ENCODE results near the gene ARMH3.
"Not testable (repeated sequence)": the region's sequence is repeated elsewhere in the genome, so short reads cannot be mapped to it uniquely, and the experiment has no call there.

ARMH3 gene

DNA sequence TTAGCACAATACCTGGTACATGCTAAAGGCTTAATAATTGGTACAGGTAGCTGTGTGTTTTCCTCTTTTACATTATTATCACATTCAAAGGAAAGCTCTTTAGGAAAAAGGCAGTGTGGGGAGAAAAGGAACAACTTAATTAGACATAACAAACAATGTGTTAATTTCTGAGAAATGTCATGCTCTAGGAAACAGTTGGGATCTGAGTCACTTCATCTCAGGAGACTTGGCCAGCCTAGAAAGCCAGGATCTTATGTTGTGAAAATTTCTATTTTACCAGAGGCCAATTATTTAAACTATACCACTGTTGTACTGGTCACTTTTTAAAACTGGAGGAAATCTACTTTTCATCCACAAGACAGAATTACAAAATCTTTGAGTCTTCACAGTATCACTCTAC lies 39.6 kb downstream of the ARMH3 start:
- peaks cover 52% of the 10 kb centered on the region for H3K36me3 Mint-ChIP-seq
- H3K4me1 Mint-ChIP-seq = no peaks in the 10 kb centered on the region
- DNase-seq (ENCODE audit: low spot score in 2 of 2) = no peak
- H3K9me3 Mint-ChIP-seq = no peaks in the 10 kb centered on the region
- ATAC-seq = no peak
- H3K4me3 Mint-ChIP-seq = no peak overlapping the region
- no peak overlapping the region for H3K27ac Mint-ChIP-seq

DNA sequence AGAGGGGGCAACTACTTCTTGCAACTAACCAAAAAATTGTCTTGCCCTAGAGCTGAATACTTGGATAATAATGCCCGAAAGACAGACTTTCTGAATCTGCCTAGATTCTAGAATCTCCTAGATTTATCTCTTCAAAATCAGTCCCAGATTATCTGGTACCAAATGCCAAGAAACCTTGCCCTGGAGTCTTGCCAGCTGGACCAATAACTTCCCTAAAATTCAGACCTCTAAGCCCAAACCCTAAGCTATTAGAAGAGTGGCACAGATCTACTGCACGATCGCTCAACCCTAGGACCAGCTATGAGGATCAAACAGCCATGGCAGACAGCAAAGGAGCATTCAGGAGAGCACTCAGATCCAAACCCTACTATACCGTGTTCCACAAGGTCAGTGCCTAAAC lies 45.0 kb downstream of the ARMH3 start:
- no peak overlapping the region for H3K4me3 Mint-ChIP-seq
- H3K36me3 Mint-ChIP-seq = peaks cover 44% of the 10 kb centered on the region
- no peaks in the 10 kb centered on the region for H3K9me3 Mint-ChIP-seq
- H3K27ac Mint-ChIP-seq = no peak overlapping the region
- no peak for DNase-seq (ENCODE audit: low spot score in 2 of 2)
- no peaks in the 10 kb centered on the region for H3K4me1 Mint-ChIP-seq
- no peak for ATAC-seq

DNA sequence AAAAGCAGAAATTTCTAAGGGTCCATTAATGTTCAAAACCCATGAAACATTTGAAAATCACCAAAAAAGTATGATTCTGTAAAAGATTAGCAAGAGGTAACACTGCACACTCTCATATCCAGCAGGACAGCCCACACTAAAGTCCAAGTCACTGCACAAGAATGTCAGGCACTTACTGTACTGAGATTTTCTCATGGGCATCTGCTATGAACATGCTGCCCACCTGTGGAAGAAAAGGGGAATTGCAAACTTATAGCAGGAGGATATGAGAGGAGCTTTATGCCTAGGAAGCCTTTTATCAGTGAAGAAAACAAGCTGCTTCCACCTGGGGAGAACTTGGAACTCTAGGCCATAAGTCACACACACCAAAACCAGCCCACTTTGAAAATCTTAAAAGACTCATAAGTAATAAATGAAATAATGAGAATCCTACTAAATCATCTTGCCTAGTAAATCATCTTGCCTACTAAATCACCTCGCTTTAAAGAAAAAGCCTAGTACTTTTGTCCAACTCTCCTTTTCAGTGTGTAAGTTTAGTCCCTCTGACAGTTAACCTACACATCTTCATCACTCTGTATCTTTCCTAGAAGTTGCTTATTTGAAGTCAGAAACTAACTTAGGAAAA lies 46.1 kb downstream of the ARMH3 start:
- peak; percentile 14 to 57 for DNase-seq (ENCODE audit: low spot score in 2 of 2)
- H3K27ac Mint-ChIP-seq = no peak overlapping the region
- no peaks in the 10 kb centered on the region for H3K9me3 Mint-ChIP-seq
- ATAC-seq = peak; percentile 84
- H3K36me3 Mint-ChIP-seq = peaks cover 47% of the 10 kb centered on the region
- H3K4me3 Mint-ChIP-seq = no peak overlapping the region
- H3K4me1 Mint-ChIP-seq = no peaks in the 10 kb centered on the region

DNA sequence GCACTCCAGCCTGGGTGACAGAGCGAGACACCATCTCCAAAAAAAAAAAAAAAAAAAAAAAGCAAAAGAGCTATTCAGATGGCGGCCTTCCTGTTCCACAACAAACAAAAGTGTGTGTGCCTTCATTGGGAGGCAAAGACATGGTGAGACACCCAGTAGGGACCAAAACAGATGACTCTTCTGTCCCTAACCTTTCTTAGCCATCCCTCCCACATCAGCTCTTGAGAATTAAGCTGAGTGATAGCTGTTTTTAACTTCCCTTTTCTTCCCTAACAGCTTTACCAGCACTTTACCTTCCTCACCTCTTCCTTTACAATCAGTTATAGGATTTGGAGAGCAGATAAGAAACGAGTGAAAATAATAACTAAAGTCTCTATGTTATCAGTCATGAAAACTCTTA lies 48.2 kb downstream of the ARMH3 start:
- Mint-ChIP-seq H3K36me3 (peaks cover 65% of the 10 kb centered on the region), H3K9me3 (no peaks in the 10 kb centered on the region), H3K4me3 (no peak overlapping the region), H3K4me1 (no peaks in the 10 kb centered on the region), H3K27ac (no peak overlapping the region)
- no peak for ATAC-seq
- DNase-seq (ENCODE audit: low spot score in 2 of 2) = no peak

- ATAC-seq; H3K4me3 Mint-ChIP-seq; DNase-seq (ENCODE audit: low spot score in 2 of 2); H3K27ac Mint-ChIP-seq; H3K9me3 Mint-ChIP-seq; H3K4me1 Mint-ChIP-seq: not testable (repeated sequence)
- H3K36me3 Mint-ChIP-seq = peaks cover 72% of the 10 kb centered on the region
Measured at GRCh38 chr10:102007031-102007430, 48.9 kb downstream of the ARMH3 start.

GRCh38 chr10:102004376-102004775 lies 51.6 kb downstream of the ARMH3 start:
- Mint-ChIP-seq H3K9me3 (no peaks in the 10 kb centered on the region), H3K36me3 (peaks cover 86% of the 10 kb centered on the region), H3K4me1 (peaks cover 15% of the 10 kb centered on the region), H3K27ac (peak overlapping the region; percentile 29), H3K4me3 (no peak overlapping the region)
- DNase-seq (ENCODE audit: low spot score in 2 of 2) = no peak
- ATAC-seq = no peak

GRCh38 chr10:102003541-102003940 lies 52.4 kb downstream of the ARMH3 start:
- Mint-ChIP-seq H3K36me3 (peaks cover 87% of the 10 kb centered on the region), H3K4me3 (no peak overlapping the region), H3K27ac (no peak overlapping the region), H3K4me1 (peaks cover 15% of the 10 kb centered on the region), H3K9me3 (no peaks in the 10 kb centered on the region)
- DNase-seq (ENCODE audit: low spot score in 2 of 2) (no peak), ATAC-seq (no peak)

DNA sequence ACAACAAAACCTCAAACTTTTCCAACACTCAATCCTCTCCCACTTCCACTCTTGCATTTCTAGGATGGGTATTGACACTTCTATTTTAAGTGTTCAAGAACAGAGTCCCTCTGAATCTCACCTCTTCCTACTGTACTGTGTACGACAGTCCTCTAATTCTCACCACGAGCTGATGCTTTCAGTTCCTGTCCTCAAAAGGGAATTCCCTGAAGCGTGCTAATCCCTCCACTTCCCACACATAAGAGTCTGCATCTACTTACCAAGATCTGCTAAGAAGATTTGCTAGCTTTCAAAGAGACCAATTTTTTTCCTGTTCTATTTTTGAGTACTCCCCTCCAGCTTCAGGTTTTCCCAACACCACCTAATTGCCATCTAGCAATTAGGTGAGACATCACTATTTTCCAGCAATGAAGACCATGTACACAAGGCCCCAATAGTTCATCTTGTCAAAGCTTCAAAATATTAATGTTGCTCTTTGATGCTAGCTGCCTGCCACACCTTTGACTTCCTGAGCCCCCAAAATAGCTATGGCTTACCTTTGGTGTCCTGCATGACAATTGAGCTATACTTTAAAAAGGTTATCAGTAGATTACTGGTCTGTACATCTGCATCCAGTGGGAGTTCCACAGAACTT lies 54.4 kb downstream of the ARMH3 start:
- peaks cover 80% of the 10 kb centered on the region for H3K36me3 Mint-ChIP-seq
- peak; percentile 74 for ATAC-seq
- no peaks in the 10 kb centered on the region for H3K9me3 Mint-ChIP-seq
- no peak for DNase-seq (ENCODE audit: low spot score in 2 of 2)
- H3K27ac Mint-ChIP-seq = peak overlapping the region; percentile 76
- H3K4me1 Mint-ChIP-seq = peaks cover 15% of the 10 kb centered on the region
- H3K4me3 Mint-ChIP-seq = no peak overlapping the region

DNA sequence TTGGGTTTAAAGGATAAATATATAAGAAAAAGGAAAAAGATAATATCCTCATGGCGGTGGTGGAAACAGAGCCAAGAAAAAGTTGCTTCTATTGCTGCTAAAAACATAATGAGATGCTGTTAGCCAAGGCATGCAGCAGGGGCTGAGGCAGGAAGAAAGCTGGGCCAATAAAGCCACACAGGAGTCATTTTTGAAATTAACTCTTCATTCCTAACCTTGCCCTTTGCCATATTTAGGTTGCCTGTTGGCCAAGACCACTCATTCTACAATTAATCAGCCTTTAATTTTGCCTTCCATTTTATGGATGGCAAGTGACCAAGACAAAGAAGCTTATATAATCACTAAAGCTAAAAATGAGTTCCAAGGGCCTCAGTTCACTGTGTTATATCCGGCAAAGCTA lies 58.2 kb downstream of the ARMH3 start:
- no peak for DNase-seq (ENCODE audit: low spot score in 2 of 2)

DNA sequence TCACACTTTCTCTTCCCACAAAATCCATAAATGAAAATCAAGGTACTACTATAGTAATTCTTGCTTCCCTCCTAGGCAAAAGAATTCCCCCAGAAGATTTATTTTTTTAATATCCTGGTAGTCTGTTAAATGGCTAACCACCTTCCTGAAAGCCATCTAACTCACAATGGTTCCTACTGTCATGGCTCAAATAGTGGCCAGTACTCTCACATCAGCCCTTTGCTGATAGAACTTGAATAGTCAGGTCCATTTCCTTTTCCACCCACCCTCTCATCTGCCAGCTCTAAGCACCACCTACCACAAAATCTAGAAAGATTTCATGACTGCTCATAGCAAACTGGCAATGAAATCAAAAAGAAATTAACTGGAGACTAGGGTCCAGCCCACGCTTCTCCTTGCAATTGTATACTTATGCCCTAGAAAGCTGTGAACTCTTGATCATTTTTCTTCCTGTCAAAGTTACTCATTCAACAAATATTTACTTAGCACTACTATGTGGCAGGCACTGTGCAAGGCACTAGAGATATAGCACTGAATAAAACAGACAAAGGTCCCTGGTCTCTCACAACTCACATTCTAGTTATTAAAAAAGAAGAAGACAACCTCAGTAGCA lies 60.4 kb downstream of the ARMH3 start:
- H3K36me3 Mint-ChIP-seq = peaks cover 75% of the 10 kb centered on the region
- H3K4me3 Mint-ChIP-seq = no peak overlapping the region
- ATAC-seq = no peak

More for the DNA sequence above, 58.2 kb downstream of the ARMH3 start:
- H3K27ac Mint-ChIP-seq = no peak overlapping the region
- ATAC-seq = peak; percentile 77
- peaks cover 75% of the 10 kb centered on the region for H3K36me3 Mint-ChIP-seq
- H3K4me1 Mint-ChIP-seq = peaks cover 23% of the 10 kb centered on the region
- no peak overlapping the region for H3K4me3 Mint-ChIP-seq
- H3K9me3 Mint-ChIP-seq = no peaks in the 10 kb centered on the region

DNA sequence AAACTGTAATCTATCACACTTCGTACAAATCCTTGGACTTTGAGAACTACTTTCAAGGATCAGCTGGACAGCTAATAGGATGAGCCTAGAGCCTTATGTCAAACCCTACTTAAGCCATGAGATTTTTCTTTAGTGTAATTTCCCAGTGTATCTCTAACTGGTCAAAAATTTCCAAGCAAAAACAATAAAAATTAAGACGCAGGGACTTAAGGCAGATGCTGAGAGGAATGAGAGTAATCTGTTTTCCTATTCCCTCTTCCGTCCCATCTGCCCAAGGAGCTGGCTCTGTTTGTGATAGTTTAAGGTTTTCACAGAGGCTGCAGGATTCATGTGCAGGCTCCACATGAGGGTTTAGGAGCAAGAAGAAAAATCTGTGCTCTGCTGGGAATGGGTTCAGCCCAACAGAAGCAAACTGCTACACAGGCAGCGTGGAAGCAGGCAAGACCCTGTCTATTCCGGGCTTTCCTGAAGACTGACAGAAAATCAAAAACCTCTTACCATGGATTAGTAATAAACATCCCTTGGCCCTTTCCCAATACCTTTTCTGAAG lies 62.2 kb downstream of the ARMH3 start:
- ATAC-seq = no peak
- no peak overlapping the region for H3K27ac Mint-ChIP-seq
- no peak for DNase-seq (ENCODE audit: low spot score in 2 of 2)
- H3K36me3 Mint-ChIP-seq = peaks cover 81% of the 10 kb centered on the region
- peaks cover 9% of the 10 kb centered on the region for H3K4me1 Mint-ChIP-seq
- no peaks in the 10 kb centered on the region for H3K9me3 Mint-ChIP-seq
- H3K4me3 Mint-ChIP-seq = no peak overlapping the region

More for the DNA sequence above, 60.4 kb downstream of the ARMH3 start:
- H3K4me1 Mint-ChIP-seq = peaks cover 9% of the 10 kb centered on the region
- no peaks in the 10 kb centered on the region for H3K9me3 Mint-ChIP-seq
- DNase-seq (ENCODE audit: low spot score in 2 of 2) = no peak
- peak overlapping the region; percentile 79 for H3K27ac Mint-ChIP-seq

DNA sequence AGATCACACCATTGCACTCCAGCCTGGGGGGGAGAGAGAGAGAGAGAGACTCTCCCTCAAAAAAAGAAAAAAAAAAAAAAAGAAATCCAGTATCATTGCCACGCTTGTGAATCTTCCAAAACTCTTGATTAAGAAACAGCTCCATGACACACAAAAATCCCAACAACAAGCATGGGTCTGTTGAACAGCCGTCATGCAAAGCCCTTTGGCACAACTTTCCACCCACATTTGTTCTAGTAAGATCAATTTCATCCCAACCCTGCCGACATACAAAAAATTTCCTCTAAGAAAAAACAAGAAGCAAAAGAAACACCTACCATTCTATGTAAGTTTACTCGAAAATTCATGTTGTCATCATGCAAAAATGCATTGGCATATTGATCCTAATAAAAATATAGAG lies 62.8 kb downstream of the ARMH3 start:
- DNase-seq (ENCODE audit: low spot score in 2 of 2) = no peak
- ATAC-seq = no peak
- H3K4me3 Mint-ChIP-seq = no peak overlapping the region
- H3K9me3 Mint-ChIP-seq = no peaks in the 10 kb centered on the region
- H3K4me1 Mint-ChIP-seq = peaks cover 9% of the 10 kb centered on the region
- H3K36me3 Mint-ChIP-seq = peaks cover 86% of the 10 kb centered on the region
- no peak overlapping the region for H3K27ac Mint-ChIP-seq

GRCh38 chr10:101987136-101987535 lies 68.8 kb downstream of the ARMH3 start:
- H3K36me3 Mint-ChIP-seq = peaks cover 61% of the 10 kb centered on the region
- ATAC-seq (no peak), DNase-seq (ENCODE audit: low spot score in 2 of 2) (no peak)
- H3K4me1 Mint-ChIP-seq = no peaks in the 10 kb centered on the region
- H3K9me3 Mint-ChIP-seq = no peaks in the 10 kb centered on the region
- H3K27ac Mint-ChIP-seq = no peak overlapping the region
- no peak overlapping the region for H3K4me3 Mint-ChIP-seq

GRCh38 chr10:101986624-101986971 lies 69.4 kb downstream of the ARMH3 start:
- Mint-ChIP-seq H3K36me3 (peaks cover 61% of the 10 kb centered on the region), H3K4me1 (no peaks in the 10 kb centered on the region), H3K9me3 (no peaks in the 10 kb centered on the region), H3K4me3 (no peak overlapping the region), H3K27ac (no peak overlapping the region)
- no peak for DNase-seq (ENCODE audit: low spot score in 2 of 2)
- ATAC-seq = no peak

DNA sequence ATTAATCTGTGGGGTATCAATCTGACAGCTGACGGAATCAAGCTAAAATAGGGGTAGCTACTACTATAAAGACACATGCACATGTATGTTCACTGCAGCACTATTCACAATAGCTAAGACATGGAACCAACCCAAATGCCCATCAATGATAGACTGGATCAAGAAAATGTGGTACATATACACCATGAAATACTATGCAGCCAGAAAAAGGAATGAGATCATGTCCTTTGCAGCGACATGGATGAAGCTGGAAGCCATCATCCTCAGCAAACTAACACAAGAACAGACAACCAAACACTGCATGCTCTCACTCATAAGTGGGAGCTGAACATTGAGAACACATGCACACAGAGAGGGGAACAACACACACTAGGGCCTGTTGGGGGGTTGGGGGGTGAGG lies 75.3 kb downstream of the ARMH3 start:
- ATAC-seq; DNase-seq (ENCODE audit: low spot score in 2 of 2); H3K4me3 Mint-ChIP-seq; H3K27ac Mint-ChIP-seq; H3K4me1 Mint-ChIP-seq; H3K9me3 Mint-ChIP-seq: not testable (repeated sequence)
- peaks cover 25% of the 10 kb centered on the region for H3K36me3 Mint-ChIP-seq

Data from stimulated activated effector memory CD8-positive, alpha-beta T cell treated with anti-CD3 and anti-CD28 coated beads, Interleukin-12 subunit alpha, Interleukin-12 subunit beta, amount 100 ng/mL, for 72 hours (primary cell).